HG02870 (cell line): Measurements from ENCODE around the gene PPM1E.
"Not testable (repeated sequence)": the region's sequence is repeated elsewhere in the genome, so short reads cannot be mapped to it uniquely, and the experiment has no call there.

Experiments used
- ATAC-seq: cut with Tn5 transposase; IDR thresholded peaks from one replicate; pipeline ENCODE4 v1.9.1; 2021; ENCODE audit warnings: mild to moderate bottlenecking, moderate library complexity; ENCODE audit not compliant: unreplicated experiment

Gene PPM1E

GRCh38 chr17:58755577-58756245 lies at the start of gene PPM1E:
Gene PPM1E, plus strand, starts transcription at chr17:58755854.
- ATAC-seq = no peak

GRCh38 chr17:58706351-58707140 lies 49.1 kb upstream of the PPM1E start:
- ATAC-seq = no peak

- ATAC-seq = no peak
Observed at GRCh38 chr17:58710948-58711552, 44.6 kb upstream of the PPM1E start.

- no peak for ATAC-seq
Observed at GRCh38 chr17:58722274-58722673, 33.4 kb upstream of the PPM1E start.

- ATAC-seq = no peak
Observed at GRCh38 chr17:58722696-58723095, 33.0 kb upstream of the PPM1E start.

GRCh38 chr17:58728798-58729197 lies 26.9 kb upstream of the PPM1E start:
- no peak for ATAC-seq

- ATAC-seq = no peak
Observed at GRCh38 chr17:58730937-58731336, 24.7 kb upstream of the PPM1E start.

- ATAC-seq = no peak
Observed at GRCh38 chr17:58734040-58734439, 21.6 kb upstream of the PPM1E start.

GRCh38 chr17:58734811-58735210 lies 20.8 kb upstream of the PPM1E start:
- ATAC-seq = no peak

- ATAC-seq = no peak
Observed at GRCh38 chr17:58741121-58741625, 14.5 kb upstream of the PPM1E start.

GRCh38 chr17:58747674-58748073 lies 8.0 kb upstream of the PPM1E start:
- no peak for ATAC-seq

GRCh38 chr17:58749627-58750026 lies 6.0 kb upstream of the PPM1E start:
- not testable (repeated sequence) for ATAC-seq

- ATAC-seq = no peak
Observed at GRCh38 chr17:58753026-58753425, 2.6 kb upstream of the PPM1E start.

- ATAC-seq = no peak
Observed at GRCh38 chr17:58755269-58755576, 431 bp upstream of the PPM1E start.

GRCh38 chr17:58756246-58757161 lies 850 bp downstream of the PPM1E start:
- no peak for ATAC-seq

- no peak for ATAC-seq
Observed at GRCh38 chr17:58757162-58757613, 1.5 kb downstream of the PPM1E start.

- no peak for ATAC-seq
Observed at GRCh38 chr17:58758890-58759289, 3.2 kb downstream of the PPM1E start.

- ATAC-seq = no peak
Observed at GRCh38 chr17:58759522-58759921, 3.9 kb downstream of the PPM1E start.

- ATAC-seq = no peak
Observed at GRCh38 chr17:58760248-58760647, 4.6 kb downstream of the PPM1E start.

GRCh38 chr17:58763263-58763662 lies 7.6 kb downstream of the PPM1E start:
- no peak for ATAC-seq

- no peak for ATAC-seq
Observed at GRCh38 chr17:58764373-58764772, 8.7 kb downstream of the PPM1E start.
